GM19023 (cell line): Measurements from ENCODE around the gene DGKD.

ENCODE experiments used
- ATAC-seq: cut with Tn5 transposase; IDR thresholded peaks from one replicate; pipeline ENCODE4 v1.9.1; 2021; ENCODE audit warnings: mild to moderate bottlenecking, moderate library complexity; ENCODE audit not compliant: unreplicated experiment

The DGKD gene

DNA sequence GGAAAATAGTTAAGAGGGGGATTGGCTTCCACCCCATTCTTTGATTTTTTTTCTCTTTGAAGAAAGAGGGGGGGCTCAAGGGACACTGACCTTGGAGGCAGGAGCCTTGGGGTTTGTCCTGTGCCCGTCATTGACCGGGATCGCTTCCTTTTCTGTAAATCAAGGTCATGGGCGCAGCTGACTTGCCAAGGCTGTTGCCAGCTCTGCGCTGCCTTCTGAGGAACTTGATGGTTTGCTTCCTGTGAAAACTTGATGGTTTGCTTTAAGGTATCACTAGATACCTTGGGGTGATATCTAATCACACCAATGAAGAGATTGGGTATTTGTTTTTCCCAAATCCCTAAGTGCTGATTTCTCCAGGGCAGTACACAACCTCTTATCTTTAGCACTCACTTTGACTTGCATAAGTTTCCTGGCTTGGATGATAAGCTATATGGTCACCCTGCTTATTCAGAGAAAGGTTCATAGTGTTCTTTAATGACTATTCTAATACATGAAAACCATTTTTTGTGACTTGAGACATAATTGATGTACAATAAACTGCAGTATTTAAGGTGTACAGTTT is 56.0 kb downstream of the DGKD start:
- ATAC-seq: no peak

DNA sequence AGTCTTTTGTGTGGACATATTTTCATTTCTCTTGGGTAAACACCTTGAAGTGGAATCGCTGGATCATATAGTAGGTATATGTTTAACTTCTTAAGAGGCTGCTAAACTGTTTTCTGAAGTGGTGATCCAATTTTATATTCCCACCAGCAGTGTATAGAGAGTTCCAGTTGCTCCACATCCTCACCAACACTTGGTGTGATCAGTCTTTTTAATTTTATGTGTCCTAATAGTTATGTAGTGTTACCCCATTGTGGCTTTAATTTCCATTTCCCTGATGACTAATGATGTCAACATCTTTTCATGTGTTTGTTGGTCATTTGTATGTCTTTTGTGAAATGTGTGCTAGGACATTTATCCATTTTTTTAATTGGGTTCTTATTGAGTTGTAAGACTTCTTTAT is 56.9 kb downstream of the DGKD start:
- ATAC-seq: no peak

DNA sequence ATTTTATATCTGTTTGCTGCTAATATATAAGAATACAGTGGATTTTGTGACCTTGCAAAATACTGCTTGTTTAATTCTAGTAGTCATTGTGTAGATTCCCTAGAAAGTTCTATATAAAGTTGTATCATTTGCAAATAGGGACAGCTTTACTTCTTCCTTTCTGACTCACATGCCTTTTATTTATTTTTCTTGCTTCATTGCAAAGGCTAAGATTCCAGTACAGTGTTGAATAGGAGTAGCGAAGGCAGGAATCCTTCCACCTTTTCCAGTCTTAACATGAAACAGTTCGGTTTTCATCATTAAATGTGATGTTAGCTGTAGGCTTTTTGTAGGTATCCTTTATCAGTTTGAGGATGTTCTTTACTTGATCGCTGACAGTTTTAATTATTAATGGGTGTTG is 58.1 kb downstream of the DGKD start:
- ATAC-seq: no peak

DNA sequence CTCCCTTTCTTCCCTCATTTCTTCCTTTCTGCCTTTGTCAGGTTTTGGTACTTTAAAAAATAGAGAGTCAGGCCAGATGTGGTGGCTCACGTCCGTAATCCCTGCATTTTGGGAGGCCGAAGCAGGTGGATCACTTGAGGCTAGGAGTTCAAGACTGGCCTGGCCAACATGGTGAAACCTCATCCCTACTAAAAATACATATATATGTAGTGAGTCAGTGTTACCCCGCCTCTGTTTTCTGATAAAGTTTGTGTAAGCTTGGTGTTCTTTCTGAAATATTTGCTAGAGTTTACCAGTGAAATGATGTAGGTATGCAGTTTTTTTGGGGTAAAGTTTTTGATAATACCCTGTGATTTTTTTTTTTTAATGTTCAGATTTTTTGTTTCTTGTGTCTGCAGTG is 58.8 kb downstream of the DGKD start:
- no peak for ATAC-seq

DNA sequence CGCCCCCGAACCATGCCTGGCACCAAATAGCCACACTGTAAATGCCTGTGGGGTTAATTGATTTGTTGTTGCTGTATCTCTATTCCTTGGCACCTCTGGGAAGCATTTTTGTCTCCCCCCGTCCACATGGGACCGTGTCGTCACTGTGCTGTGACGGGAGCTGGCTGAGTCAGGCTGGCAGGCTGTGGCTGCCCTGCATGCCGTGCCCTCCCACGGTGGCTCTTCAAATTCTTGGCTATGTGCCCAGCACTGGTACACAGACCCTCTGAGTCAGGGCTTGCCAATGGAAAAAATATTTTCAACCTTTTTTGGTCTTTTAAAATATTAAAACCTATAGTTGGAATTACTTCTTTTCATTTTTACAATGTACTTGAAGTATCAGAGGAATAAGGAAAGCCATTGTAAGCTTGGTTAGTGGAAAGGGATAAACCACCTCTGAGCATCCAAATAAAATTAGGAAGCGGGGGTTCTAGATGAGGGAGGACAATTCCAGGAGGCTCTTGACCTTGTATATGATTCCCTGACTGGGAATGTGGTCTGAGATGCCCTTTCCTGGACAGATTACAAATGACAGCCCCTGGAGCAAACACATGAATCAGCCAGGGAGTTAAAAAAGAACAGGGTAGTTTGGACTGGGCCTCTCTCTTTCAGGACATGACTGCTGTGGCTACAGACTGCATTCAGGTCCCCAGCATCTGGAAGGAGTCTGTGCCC is 59.4 kb downstream of the DGKD start:
- ATAC-seq: no peak

DNA sequence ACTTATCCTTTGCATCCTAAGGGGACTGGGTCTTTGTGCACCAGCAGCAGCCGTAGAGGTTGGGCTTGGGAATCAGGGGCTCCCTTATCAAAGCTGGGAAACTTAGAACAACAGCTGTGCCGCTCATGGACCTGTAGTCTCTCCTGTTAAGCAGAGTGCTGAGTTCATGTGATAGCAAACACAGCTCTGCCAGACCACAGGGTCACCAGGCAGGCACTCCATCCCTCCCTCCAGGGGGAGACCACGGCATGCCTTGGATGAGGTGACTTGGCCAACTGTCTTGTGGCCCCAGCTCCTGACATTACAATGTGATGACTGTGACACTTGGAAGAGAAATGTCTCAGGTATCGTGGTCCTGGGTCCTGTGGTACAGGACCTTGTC is 60.0 kb downstream of the DGKD start:
- no peak for ATAC-seq

DNA sequence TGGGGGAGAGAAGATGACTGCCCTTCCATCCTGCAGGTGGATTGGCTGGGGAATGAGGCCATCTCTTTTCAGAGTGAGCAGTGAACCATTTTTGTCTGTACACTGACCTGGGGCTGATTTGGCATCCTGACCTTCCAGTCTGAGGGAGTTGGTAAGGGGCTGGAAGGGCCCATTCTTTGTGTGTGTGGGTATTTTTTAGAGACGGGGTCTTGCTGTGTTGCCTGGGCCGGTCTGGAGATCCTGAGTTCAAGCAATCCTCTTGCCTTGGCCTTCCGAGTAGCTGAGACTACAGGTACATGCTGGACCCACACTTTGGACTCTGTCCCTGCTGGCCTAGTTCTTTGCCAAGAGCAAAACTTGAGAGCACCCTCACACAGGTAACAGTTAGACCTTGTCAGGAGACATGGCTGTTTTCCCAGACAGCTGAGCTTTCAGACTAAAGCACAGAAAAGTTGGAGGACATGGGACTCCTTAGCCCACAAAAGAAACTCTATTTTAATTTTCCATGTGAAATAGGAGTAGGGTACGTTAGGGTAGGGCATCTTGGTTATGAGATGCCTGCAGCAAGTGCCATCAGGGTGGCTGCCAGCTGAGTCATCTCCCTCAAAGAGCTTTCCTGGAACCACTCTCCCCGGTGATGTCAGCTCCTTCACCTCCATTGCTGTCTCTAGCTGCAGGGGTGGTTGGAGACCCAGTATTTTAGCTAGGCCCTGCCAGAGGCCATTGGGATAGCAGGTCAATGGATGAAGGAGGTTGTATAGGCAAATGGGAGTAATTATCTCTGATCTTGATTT is 60.7 kb downstream of the DGKD start:
- ATAC-seq: no peak

DNA sequence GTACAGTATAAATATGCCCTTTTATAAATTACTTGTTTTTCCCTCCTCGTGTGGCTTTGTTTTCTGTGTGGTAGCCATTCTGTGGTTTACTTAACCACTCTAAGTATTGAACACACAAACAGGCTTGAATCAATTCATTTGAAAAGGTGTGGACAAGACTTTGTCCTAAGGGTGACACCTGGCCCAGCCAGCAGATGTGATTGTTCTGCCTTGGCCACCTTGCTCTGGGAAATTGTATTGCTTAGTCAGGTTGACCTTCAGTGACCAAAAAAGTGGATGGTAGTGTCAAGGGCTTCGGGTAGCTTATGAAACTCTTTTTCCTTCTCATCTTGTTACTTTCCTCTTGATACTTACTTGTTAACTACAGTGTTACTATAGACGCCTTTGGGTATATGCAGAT is 61.9 kb downstream of the DGKD start:
- no peak for ATAC-seq

DNA sequence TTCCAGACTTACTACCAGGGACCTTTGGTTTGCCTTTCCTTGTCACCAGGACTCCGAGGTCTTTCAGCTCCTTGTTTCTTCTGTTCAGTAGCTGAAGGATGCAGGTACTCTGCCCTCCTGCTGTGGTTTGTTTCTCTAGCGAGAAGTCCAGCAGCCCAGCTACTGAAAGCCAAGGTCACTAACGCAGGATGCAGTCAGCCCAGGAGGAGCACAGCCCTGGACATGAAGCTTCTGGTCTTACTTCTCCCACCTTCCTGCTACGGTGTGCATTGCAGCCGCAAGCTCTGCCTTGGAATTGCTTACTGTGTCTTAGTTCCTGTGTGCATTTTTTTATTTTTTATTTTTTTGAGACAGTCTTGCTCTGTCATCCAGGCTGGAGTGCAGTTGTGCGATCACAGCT is 62.4 kb downstream of the DGKD start:
- ATAC-seq: no peak

DNA sequence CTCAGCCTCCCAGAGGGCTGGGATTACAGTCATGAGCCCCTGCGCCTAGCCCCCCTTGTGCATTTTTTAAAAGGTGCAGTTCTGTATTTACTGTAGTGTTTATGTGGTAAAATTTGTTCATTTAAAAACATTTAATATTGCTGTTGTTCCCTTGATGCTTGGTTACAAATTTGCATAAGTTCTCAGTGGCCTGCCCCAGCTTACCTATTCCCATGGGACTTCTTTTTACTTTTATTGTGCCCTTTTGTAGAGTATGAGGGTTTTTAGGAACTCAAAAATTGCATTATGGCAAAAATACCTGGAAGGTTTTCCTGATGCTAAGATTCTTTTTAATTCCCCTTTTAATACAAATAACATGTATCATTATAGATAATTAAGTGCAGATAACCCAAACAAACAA is 63.0 kb downstream of the DGKD start:
- ATAC-seq: no peak

DNA sequence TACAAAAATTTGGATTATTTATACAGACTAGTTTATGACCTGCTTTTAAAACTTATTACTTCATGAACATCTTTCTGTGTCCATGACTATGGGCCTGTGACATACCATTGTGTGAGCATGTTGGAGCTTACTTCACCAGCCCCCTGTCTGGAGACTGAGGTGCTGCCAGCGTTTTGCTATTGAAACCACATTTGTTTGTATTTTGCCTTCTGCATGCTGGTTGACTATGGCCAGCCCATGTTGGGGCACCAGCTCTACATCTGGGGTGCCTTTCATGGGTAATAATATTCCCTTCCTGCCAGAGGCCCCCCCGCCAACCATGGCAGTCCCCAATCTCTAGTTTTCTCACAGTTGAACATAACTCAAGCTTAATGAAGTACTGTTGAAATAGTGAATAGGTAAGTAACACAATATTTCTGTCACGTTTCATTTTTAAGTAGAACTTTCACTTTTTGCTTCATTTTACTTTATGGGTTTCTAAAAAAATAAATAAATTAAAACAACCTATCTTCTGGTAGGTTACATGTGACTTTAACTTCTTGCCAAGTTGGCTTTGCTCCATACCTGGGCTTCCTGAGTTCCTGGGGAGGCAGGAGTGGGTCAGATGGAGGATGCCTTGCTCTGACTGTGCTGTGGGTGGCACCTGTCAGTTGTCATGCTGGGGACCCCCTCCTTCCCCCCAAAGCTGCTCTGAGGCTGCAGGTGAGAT is 63.9 kb downstream of the DGKD start:
- no peak for ATAC-seq

DNA sequence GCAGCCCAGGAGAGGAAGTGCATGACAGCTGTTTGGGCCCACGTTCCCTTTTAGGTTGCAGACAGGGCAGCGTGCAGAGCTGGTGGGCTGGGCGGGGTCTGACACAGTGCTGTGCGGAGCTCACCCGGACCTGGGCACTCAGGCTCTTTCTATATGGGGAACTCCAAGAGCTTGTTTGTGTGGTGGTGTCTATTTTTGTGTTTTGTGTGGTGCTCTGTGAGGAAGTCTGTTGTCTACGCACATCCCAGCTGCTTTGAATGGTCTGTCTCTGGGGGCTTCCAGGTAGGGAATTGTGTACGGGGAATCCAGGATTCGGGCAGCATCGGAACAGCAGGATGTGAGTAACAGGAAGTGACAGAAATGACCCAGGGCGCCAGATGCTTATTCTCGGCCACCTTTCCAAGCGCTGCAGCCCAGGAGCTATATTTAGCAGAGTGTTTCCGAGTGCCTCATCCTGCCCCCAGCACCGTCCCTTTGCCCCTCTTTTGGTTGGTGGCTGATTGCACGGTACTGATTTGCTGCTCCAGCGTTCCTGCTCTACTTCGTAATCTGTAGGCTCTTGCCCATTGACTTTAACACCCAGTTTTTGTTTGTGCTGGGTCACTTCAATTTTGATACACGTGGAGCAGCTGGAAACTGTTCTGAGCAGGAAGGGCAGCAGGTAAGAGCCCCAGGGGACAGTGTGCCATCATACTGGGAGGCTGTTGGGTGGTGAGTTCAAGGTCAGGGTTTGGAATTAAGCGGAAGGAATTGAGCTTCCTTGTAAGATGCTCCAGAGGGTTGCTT is 64.7 kb downstream of the DGKD start:
- ATAC-seq: peak; percentile 46

DNA sequence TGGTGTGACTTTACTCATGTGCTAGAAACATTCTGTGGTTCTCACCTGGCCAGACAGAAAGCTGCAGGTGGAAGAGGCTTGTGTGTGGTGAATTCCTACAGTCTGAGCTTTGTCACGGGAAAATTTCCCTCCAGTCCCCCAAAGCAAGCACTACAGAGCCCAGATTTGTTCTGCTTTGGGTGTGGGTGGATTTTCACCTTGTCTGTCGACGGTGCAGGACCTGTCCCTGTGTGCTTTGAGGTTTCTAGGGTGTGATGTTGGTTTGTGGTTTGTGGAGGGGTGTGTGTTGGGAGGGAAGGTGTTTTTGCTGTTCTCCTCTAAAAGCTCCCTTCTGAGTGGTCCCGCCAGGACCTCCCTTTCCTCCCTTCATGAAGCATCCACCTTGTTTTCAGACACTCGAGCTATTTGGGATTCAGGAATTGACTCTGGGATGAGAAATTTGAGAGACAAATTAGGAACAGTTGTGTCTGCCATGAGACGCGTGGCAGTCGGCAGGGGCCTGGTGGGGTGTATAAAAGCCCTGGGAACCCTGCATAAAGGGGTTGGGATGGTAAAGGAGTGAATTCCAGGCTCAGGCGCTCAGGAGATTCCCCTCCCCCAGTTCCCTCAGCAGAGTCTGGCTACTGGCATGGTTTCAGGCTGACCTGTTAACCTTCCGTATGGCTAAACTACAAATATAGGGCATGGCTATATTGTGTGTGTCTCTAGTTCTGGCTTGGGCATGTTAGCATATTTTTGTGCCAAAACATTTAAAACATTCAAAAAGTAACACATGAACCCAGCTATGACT is 65.5 kb downstream of the DGKD start:
- no peak for ATAC-seq

DNA sequence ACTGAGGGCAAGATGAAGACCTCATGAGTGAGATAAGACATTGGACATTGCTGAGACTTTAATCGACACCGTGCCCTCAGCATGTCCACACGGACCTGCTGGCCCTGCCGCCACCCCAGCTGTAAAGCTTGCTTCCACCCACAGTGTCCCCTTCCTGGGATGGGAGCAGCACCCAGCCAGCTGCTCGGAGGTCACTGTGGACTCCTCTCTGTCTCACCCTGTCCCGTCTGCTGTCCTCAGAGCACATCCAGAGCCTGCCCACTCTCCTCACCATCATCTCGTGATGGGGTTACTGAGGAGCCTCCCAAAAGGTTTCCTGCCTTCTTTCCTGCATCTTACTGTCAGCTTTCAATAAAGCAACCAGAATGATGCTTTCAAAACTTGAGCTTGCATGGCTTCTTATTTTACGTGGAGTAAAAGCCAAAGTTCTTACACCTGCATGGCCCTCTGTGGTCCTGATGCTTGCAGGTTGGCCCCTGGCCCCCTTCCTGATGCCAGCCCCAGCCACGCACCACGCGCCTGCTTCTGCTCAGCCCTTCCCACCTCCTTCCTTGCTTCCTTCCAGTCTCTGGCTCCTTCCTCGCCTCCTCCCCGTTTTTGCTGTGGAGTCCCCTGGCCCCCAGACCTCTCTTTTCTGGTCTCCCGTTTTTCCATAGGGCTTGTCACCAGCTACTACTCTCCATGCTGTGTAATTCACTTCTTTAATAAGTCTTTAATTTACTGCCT is 67.0 kb downstream of the DGKD start:
- no peak for ATAC-seq

DNA sequence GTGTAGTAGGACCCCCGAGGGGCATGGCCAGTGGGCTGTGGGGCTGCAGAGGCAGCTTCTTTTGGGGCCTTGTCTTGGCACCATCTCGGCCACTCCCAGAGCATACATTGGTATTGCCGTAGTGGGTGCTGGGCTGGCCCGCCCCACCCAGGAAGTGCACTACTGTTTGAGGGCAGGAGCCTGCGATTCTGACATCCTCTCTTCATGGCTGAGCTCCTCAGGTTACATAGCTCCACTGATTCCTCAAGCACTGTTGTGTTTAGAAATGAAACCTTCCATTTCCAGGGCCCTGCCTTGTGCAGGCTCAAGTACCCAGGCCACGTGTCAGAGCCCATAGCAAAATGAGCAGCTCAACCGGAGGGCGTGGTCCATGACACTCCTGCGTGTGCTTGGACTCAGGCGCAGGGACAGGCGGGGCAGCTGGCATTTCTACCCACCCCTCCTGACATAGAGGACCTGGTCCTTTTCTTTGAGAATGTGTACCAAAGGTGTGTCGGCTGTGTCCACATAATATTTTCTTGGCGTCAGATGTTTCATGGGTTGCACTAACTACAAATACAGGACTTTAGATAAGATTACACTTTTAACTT is 67.9 kb downstream of the DGKD start:
- peak; percentile 50 for ATAC-seq

DNA sequence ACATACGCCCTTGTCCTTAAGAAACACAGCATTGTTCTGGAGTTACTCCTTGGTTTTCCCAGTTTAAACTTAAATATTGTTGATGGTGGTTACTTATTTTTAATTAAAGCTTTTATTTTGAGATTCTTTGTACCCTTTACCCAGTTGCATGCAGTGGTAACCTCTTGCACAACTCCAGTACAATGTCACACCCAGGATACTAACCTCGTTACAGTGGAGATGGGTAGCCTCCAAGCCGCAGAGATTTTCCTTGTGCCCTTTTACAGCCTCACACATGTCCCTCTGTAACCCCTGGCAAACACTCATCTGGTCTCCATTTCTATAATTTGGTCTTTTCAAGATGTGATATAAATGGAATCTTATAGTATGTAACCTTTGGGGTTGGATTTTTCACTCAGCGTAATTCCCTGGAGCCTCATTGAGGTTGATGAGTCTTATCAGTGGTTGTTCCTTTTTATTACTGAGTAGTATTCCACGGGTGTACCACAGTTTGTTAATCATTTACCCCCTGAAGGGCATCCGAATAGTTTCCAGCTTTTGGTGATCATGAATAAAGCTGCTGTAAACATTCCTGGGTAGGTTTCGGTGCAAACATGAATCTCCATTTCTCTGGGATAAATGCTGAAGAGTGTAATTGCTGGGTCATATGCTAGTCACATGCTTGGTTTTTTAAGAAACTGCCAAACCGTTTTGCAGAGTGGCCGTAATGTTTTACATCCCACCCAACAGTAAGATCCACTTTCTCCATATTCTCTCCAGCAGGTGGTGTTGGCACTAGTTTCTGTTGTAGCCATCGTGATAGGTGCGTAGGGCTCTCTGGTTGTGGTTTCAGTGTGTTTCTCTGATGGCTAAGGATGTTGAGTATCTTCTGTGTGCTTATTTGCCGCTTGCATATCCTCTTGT is 68.6 kb downstream of the DGKD start:
- no peak for ATAC-seq

DNA sequence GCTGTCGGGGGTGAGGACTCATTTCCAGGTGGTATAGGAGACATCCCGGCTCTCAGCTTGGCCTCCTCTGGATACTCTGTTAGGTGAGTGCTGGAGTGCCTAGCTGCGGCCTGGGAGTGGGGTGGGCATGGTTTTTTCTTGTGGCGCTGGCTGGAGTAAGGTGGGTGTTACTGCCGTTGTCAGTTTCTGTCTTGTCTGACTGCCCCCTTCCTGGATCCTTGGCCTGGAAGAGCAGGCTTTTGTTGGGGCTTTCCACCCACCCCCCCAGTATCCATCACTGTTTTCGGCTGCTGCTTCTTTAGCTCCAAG is 69.2 kb downstream of the DGKD start:
- no peak for ATAC-seq
